ENCODE results near the gene NDUFS6.

The NDUFS6 gene

GRCh38 chr5:1801222-1801966 lies at the start of gene NDUFS6:
NDUFS6 (plus strand) TSS chr5:1801407; CDS start chr5:1801418, 11 bp downstream.
- no peak for DNase-seq

DNA sequence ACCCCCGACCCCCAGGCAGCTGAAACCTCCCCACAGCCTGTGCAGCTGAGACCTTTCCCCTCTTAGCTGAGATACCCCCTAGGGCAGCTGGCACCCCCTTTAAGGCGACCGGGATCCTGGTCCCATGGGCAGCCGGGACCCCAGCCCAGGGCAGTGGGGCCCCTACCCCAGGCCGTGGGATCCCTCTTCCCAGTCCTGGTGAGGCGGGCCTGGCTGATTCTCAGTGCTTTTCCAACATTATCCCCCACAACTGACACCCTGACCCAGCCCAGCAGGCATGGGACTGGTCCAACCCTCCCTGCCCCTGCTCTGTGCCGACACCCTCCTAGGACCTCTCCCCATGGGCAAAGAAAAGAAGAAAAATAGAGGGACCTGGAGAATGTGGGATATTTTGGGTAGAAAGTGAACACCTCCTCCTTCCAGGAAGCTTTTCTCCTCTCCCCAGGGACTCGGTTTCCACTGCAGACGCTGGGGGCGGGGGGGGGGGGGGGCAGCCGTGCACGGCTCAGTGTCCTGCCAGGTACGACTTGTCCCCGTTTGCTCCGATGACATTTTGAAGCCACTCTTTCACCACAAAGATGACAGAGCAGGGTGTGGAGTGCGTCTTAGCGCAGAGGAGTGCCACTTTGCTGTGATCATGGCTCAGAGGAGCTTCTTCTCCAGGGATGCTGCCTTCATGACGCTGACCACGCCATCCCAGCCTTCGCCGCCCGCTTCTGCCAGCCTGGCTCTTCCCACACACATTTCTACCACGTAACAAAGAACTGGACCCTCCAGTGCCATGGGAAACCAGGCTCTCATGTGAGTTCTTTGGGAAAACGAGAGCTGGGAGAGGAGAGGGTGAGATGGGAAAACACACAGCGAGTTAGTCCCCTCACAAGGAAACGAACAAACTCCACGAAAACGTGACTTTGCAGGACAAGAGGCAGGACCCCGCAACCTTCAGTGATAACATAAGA lies 49.1 kb upstream of the NDUFS6 start:
- no peak for DNase-seq

- no peak for DNase-seq
These were observed 48.3 kb upstream of the NDUFS6 start for GRCh38 chr5:1752881-1753280.

- no peak for DNase-seq
These were observed 47.7 kb upstream of the NDUFS6 start for GRCh38 chr5:1753490-1753889.

DNA sequence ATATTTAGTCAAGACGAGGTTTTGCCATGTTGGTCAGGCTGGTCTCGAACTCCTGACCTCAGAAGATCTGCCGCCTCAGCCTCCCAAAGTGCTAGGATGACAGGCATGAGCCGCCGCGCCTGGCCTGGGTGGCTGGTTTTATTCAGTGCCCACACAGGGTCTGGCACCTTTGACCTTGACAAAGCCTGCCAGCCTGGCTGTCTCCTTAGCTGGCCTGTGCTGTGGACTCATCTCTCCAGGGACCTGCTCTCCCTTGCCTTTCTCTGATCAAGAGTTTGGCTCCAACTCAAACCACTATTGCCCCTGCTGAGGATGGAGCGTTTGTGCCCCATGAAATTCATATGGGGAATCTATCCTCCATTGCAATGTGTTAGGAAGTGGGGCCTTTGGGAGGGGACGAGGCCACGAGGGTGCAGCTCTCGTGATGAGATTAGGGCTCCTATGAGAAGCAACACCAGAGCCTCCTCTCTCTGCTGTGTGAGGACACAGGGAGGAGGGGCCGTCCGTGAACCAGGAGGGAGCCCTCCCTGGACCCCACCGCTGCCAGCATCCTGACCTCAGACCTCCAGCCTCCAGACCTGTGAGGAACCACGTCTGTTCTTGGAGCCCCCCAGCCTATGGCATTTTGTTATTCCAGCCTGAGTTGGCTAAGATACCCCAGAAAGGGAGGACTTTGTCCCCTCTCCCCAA lies 46.5 kb upstream of the NDUFS6 start:
- DNase-seq: no peak

- DNase-seq: no peak
These were observed 45.8 kb upstream of the NDUFS6 start for GRCh38 chr5:1755321-1755949.

DNA sequence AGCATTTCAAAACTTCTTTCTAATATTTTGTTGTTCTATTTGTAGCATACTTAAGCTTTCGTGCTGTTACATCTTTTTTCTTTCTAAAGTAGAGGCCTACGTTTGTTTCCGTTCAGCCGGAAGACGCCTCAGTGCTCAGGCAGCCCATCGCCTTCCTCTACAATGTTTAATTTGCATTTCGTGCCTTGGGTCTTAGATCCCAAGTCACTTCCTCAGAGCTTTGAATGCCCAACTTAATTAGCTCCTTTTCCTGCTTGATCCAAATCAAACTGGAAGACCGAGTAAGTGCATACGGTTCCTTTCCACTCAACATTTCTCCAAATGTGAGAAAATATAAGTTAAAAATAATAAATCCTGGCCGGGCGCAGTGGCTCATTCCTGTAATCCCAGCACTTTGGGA lies 44.7 kb upstream of the NDUFS6 start:
- no peak for DNase-seq

DNA sequence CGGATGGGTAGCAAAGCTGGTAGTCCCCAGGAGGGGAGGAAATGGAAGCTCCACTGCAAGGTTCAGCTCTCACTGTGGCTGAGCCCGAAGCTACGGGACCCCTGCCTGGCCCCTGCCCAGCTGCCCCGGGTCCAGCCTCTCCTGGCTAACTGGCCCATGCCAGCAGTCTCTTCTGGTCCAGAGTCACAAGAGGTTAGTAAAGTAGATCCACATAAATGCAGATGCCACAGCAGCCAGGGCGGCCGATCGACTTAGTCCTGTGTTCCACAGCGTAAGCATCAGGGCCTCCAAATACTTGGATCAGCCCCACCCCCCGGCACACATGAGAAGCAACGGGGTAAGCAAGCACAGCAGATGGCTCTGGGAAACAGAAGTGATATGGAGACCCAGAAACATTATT lies 43.7 kb upstream of the NDUFS6 start:
- no peak for DNase-seq

GRCh38 chr5:1758574-1758973 lies 42.6 kb upstream of the NDUFS6 start:
- DNase-seq: no peak

GRCh38 chr5:1759378-1759970 lies 41.7 kb upstream of the NDUFS6 start:
- no peak for DNase-seq

- no peak for DNase-seq
These were observed 41.0 kb upstream of the NDUFS6 start for GRCh38 chr5:1760231-1760630.

DNA sequence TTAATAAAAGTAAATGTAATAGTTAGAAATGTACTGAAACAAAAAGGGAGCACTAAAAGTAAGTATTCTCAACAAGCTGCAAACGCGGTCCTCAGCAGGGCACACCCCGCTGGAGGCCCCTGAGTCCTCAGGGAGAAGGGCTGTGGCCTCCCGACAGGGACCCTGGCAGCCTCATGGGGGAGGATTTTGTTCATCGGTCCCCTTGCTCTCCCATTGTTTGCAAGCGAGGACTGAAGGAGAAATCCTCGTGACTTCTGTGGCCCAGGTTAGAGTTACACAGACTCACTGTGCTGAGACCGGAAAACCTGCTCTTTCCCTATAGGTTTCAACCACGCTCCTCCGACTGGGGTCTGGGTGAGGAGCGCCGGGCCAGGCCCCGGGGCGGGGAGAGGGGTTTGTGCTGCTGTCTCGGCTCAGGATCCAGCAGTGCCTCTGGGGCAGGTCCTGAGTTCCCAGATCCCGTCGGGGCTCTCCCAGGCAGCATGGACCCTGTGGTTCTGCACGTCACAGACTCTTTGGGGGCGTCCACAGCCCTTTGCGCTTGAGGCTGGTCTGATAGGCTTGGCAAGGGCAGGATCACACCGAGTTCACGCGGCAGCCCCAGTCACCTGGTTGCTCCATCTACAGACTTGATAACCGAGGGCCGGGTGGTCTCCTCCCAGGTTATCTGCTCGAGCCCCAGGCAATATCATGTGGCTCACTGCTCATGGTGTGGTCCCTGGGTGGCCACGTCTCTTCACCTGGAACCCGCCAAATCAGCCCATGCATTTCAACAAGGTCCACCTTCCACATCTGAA lies 40.4 kb upstream of the NDUFS6 start:
- no peak for DNase-seq

GRCh38 chr5:1761453-1761755 lies 39.8 kb upstream of the NDUFS6 start:
- no peak for DNase-seq

GRCh38 chr5:1762121-1762882 lies 38.9 kb upstream of the NDUFS6 start:
- DNase-seq: no peak

- no peak for DNase-seq
These were observed 38.2 kb upstream of the NDUFS6 start for GRCh38 chr5:1762883-1763547.

DNA sequence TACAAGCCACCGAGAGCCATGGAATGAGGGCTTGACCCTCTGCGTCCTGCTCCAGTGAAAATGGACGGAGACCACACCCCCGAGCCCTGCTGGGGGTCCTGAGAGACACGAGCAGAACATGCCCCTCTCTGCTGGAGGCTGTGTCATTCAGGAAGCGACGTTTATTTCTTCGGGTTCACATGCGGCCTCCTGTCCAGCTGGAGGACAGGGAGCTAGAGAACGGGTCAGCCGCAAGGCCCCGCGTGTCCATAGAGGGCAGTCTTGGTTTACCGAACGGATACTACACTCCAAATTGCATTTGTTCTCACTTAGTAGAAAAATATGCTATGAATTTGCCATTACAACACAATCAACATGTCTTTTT lies 37.7 kb upstream of the NDUFS6 start:
- DNase-seq: no peak

- DNase-seq: no peak
These were observed 37.1 kb upstream of the NDUFS6 start for GRCh38 chr5:1763960-1764605.

DNA sequence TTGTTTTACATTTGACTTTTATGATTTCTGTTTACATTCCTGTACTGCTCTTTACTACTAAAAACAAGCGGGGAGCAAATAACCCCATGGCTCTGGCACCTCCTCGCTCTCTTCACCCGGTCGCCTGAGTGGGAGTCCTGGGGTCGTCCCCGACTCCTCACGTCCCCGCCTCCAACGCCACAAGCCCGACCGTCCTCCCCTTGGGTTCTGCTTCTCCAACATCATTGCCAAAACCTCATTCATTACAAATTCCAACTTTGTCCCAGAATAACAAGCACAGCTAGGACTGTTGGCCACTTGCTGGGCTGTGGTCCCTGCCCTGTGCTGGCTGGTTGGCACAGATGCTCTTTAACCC lies 36.6 kb upstream of the NDUFS6 start:
- DNase-seq: no peak

DNA sequence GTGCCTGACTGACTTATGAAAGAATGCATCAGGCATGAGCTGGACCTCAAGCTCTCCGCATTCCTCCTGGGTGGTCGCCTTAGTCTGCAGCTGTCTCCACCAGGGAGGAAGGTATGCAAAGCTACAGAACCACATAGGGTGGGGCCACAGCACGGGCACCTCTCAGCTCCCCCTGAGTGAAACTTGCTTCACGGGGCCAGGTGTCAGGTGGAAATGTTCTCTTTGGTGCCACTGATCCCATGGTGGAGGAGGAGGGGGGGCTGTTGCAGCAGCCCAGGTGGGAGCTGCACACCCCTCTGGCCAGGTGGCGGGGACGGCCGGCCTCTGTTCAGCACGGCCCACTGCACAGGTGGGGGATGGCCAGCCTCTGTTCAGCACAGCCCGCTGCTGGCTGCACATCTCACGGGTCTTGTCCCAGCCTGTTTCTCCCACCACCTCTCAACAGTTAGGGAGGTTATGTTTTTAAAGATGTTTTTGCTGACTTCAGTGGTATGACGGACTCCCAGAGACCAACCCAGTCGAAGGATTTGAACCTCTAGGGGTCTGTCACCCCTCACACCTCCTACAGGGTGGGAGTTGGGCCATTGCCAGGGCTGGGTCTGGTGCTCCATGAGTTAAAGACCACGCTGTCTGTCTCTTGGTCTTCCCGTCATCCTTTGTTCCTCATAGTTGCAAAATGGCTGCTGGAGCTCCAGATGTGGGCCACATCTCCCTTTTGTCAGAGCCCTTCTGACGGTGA lies 35.9 kb upstream of the NDUFS6 start:
- DNase-seq: no peak

DNA sequence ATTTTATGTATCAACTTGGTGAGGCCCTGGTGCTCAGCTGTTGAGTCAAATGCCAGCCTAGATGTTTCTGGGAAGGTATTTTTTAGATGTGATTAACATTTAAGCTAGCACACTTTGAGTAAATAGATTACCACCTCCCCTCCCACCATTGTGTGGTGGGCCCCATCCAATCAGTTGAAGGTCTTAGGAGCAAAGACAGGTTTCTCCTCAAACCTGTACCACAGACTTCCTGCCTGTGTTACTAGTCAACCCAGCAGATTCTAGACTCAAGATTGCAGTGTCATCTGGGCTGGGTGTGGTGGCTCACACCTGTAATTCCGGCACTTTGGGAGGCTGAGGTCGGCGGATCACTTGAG lies 35.3 kb upstream of the NDUFS6 start:
- DNase-seq: no peak

Measured in cortex of kidney (tissue), 1 donor.